OCI-LY7 (cell line): Measurements from ENCODE around the gene GATA3. TPM values are rescaled to one million over a fixed set of nuclear protein-coding genes. Genes with fewer than 3 reads are reported as not detected.

Source experiments
- BruUV-seq: library from RNA; stranded (reverse); fragments of 400-500 nt; replicated peaks from 2 replicates; lab custom pipeline; 2021; lab: Mats Ljungman, UMichigan
- CTCF ChIA-PET: fragments of 300-600 bp; sonication (Branson Sonifier 250); formaldehyde crosslinking; loops from one replicate; lab custom pipeline; 2022; ENCODE audit warnings: antibody characterized with exemption; ENCODE audit not compliant: unreplicated experiment; lab: Charles Lee
- POLR2A ChIA-PET: fragments of 300-600 bp; sonication (Branson Sonifier 250); formaldehyde crosslinking; loops from one replicate; lab custom pipeline; 2022; ENCODE audit warnings: antibody characterized with exemption; lab: Charles Lee
- DNase-seq: peaks from one replicate; pipeline ENCODE4 v3.0.0-alpha.2; 2015; ENCODE audit warnings: low spot score
- H2AFZ ChIP-seq: fragments of 200-600 bp; sonication (generic), shearing (Covaris generic); 2 replicates; pipeline ENCODE4 v1.6.1; 2014; ENCODE audit warnings: mild to moderate bottlenecking, antibody characterized with exemption, low read length, moderate library complexity
- H3K27ac ChIP-seq: fragments of 200-600 bp; sonication (generic); 2 replicates; pipeline ENCODE4 v1.5.1; 2014; ENCODE audit warnings: mixed run types, low read depth, mild to moderate bottlenecking, moderate library complexity, low read length, inconsistent platforms; ENCODE audit not compliant: poor library complexity, severe bottlenecking
- H3K36me3 ChIP-seq: fragments of 200-600 bp; sonication (generic); 2 replicates; pipeline ENCODE4 v1.6.1; 2014; ENCODE audit warnings: mild to moderate bottlenecking, antibody characterized with exemption, low read length, moderate library complexity, mixed read lengths; ENCODE audit not compliant: insufficient read depth
- H3K4me1 ChIP-seq: fragments of 200-600 bp; sonication (generic); 2 replicates; pipeline ENCODE4 v1.5.1; 2014; ENCODE audit warnings: mild to moderate bottlenecking, low read length; ENCODE audit not compliant: insufficient read depth, poor library complexity, severe bottlenecking
- H3K4me2 ChIP-seq: fragments of 200-600 bp; sonication (generic); 2 replicates; pipeline ENCODE4 v1.6.1; 2014; ENCODE audit warnings: mild to moderate bottlenecking, low read length
- H3K4me3 ChIP-seq: fragments of 200-600 bp; sonication (generic); 2 replicates; pipeline ENCODE4 v1.5.1; 2014; ENCODE audit warnings: mild to moderate bottlenecking, low read depth, low read length; ENCODE audit not compliant: poor library complexity, severe bottlenecking
- H3K79me2 ChIP-seq: fragments of 200-600 bp; sonication (generic); 2 replicates; pipeline ENCODE4 v1.6.1; 2016; ENCODE audit warnings: low read depth, mild to moderate bottlenecking, low read length, moderate library complexity, mixed read lengths; ENCODE audit not compliant: insufficient read depth
- H3K9me2 ChIP-seq: fragments of 200-600 bp; sonication (generic); 2 replicates; pipeline ENCODE4 v1.6.1; 2016; ENCODE audit warnings: mild to moderate bottlenecking, low read length, mixed read lengths; ENCODE audit not compliant: insufficient read depth
- H3K9me3 ChIP-seq: fragments of 200-600 bp; sonication (generic); 2 replicates; pipeline ENCODE4 v1.6.1; 2014; ENCODE audit warnings: mild to moderate bottlenecking, mixed run types, low read length, mixed read lengths
- H4K20me1 ChIP-seq: fragments of 200-600 bp; sonication (generic); 2 replicates; pipeline ENCODE4 v1.6.1; 2014; ENCODE audit warnings: mild to moderate bottlenecking, antibody characterized with exemption, low read length, moderate library complexity, mixed read lengths; ENCODE audit not compliant: insufficient read depth
- EZH2phosphoT487 ChIP-seq: fragments of 200-600 bp; sonication (generic); IDR thresholded peaks from 2 replicates; pipeline ENCODE4 v1.6.1; 2018; ENCODE audit warnings: low read depth, borderline replicate concordance, mild to moderate bottlenecking, mixed run types, antibody characterized with exemption, low read length, moderate library complexity, mixed read lengths
- intact Hi-C: fragments of 100-400 bp; cut with micrococcal nuclease; formaldehyde crosslinking; loops from one replicate; pipeline ENCODE4 v1.10.0; 2022; ENCODE audit not compliant: unreplicated experiment
- total RNA-seq, 2 experiments: library from RNA; depleted of rRNA in 1 of 2; stranded (reverse); fragments of >200 nt in 1 of 2; shearing (Covaris generic) in 1 of 2; gene quantifications; 2 replicates each; pipeline ENCODE4 v1.2.3, GENCODE V29; 2014 to 2022
- TF ChIP-seq, protein P1 (sequence below): fragments of 200-600 bp; sonication (generic); conservative IDR thresholded peaks from 2 replicates; pipeline ENCODE4 v1.5.1; 2014; ENCODE audit warnings: mild to moderate bottlenecking, antibody characterized with exemption, low read length, moderate library complexity, mixed read lengths

The GATA3 gene
- total RNA-seq, 2 experiments from 2014 or later: not detected

DNA sequence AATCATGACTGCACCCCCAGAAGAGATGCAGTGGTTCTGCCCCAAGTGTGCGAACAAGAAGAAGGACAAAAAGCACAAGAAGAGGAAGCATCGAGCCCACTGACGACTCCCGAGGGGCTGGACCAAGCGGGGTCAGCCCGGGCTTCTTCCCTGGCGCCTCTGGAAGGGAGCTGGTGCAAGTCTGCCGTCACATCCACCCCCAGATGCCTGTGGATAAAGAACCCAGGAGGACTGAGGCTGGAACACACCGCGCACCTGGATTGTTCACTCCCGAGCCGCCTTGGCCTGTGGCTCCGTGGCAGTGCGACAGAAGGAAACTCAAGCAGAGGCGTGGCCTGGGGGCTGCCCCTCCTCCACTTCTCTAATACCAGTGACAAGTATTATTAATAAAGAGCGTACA lies 39.8 kb upstream of the GATA3 start:
- intact Hi-C loops: no loop called here
- Histone ChIP-seq H3K79me2 (no peaks in the 10 kb centered on the region), H4K20me1 (no peaks in the 10 kb centered on the region), H3K36me3 (peaks cover 10% of the 10 kb centered on the region), H3K4me3 (no peak overlapping the region), H3K4me1 (no peaks in the 10 kb centered on the region), H3K9me3 (no peaks in the 10 kb centered on the region), H3K27ac (no peak overlapping the region), H3K9me2 (no peaks in the 10 kb centered on the region), H2AFZ (no peak overlapping the region), H3K4me2 (no peak overlapping the region)
- ChIA-PET POLR2A (no interaction called here), CTCF (no interaction called here)
- TF ChIP-seq, protein P1, sequence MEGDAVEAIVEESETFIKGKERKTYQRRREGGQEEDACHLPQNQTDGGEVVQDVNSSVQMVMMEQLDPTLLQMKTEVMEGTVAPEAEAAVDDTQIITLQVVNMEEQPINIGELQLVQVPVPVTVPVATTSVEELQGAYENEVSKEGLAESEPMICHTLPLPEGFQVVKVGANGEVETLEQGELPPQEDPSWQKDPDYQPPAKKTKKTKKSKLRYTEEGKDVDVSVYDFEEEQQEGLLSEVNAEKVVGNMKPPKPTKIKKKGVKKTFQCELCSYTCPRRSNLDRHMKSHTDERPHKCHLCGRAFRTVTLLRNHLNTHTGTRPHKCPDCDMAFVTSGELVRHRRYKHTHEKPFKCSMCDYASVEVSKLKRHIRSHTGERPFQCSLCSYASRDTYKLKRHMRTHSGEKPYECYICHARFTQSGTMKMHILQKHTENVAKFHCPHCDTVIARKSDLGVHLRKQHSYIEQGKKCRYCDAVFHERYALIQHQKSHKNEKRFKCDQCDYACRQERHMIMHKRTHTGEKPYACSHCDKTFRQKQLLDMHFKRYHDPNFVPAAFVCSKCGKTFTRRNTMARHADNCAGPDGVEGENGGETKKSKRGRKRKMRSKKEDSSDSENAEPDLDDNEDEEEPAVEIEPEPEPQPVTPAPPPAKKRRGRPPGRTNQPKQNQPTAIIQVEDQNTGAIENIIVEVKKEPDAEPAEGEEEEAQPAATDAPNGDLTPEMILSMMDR: no peak
- no peak for TF ChIP-seq EZH2phosphoT487
- no peak for DNase-seq
- no TSS peak for BruUV-seq

DNA sequence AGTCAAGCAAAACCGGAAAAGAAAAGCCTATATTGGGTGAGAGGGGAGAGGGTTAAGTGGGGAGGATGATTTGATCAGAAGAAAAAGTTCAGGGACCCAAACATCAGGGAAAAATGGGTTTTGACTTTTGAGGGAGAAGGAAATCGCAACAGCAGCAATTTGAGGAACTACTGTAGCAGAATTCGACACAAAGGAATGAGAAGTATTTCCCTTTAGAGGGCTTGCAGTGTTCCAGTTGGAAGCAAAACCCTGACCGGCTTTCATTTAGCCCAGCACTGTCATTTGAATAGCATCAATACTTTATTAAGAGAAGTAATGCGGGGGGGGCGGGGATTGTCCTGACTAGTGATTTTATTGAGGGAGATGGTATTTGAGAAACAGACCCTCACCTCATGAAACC lies 37.2 kb upstream of the GATA3 start:
- TF ChIP-seq, protein P1: no peak
- TF ChIP-seq EZH2phosphoT487: no peak
- ChIA-PET POLR2A (no interaction called here), CTCF (no interaction called here)
- Histone ChIP-seq H3K27ac (no peak overlapping the region), H3K4me3 (no peak overlapping the region), H3K4me1 (no peaks in the 10 kb centered on the region), H2AFZ (no peak overlapping the region), H4K20me1 (no peaks in the 10 kb centered on the region), H3K4me2 (no peak overlapping the region), H3K9me2 (no peaks in the 10 kb centered on the region), H3K9me3 (no peaks in the 10 kb centered on the region), H3K79me2 (no peaks in the 10 kb centered on the region), H3K36me3 (peaks cover 10% of the 10 kb centered on the region; the same call in 1 of the 2 replicates)
- intact Hi-C loops: no loop called here
- no peak for DNase-seq
- no TSS peak for BruUV-seq

DNA sequence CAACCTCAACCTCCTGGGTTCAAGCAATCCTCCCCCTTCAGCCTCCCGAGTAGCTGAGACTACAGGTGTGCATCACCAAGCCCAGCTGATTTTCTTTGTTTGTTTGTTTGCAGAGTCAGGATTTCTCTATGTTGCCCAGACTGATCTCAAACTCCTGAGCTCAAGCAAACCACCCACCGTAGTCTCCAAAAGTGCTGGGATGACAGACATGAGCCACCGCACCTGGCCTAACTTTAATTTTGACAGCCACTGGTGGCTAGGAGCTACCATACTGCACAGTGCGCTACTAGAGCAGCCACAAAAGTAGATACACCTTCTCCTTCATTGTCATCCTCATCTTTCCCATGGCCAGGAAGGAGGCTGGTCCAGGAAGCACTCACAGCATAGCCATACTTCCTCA lies 31.2 kb upstream of the GATA3 start:
- no TSS peak for BruUV-seq
- no peaks in the 10 kb centered on the region for H4K20me1 ChIP-seq
- ChIA-PET POLR2A (no interaction called here), CTCF (no interaction called here)
- no peaks in the 10 kb centered on the region for H3K36me3 ChIP-seq
- no peaks in the 10 kb centered on the region for H3K4me1 ChIP-seq
- no peak for DNase-seq
- H3K4me2 ChIP-seq: no peak overlapping the region
- H3K27ac ChIP-seq: no peak overlapping the region
- intact Hi-C loops: no loop called here
- no peak for TF ChIP-seq EZH2phosphoT487
- TF ChIP-seq, protein P1: no peak
- no peaks in the 10 kb centered on the region for H3K79me2 ChIP-seq
- H3K4me3 ChIP-seq: no peak overlapping the region
- no peak overlapping the region for H2AFZ ChIP-seq
- no peaks in the 10 kb centered on the region for H3K9me3 ChIP-seq
- H3K9me2 ChIP-seq: no peaks in the 10 kb centered on the region
